Transverse colon (tissue), 4 donors: Measurements from ENCODE around the gene COPA. TPM values are rescaled to one million over a fixed set of nuclear protein-coding genes. Genes with fewer than 3 reads are reported as not detected.

Source experiments
- DNase-seq: peaks from one replicate; pipeline ENCODE4 v3.0.0-alpha.2; 2019
- H3K27ac ChIP-seq, 4 donors: fragments of 200-600 bp; sonication (generic); 2 replicates each; pipeline ENCODE4 v1.5.1; 2016 to 2018; ENCODE audit warnings: inconsistent platforms in 4 of 4
- H3K27me3 ChIP-seq: fragments of 200-600 bp; sonication (generic); 2 replicates; pipeline ENCODE4 v1.5.1; 2017; ENCODE audit warnings: inconsistent platforms
- H3K36me3 ChIP-seq, 4 donors: fragments of 200-600 bp; sonication (generic); 2 replicates each; pipeline ENCODE4 v1.5.1; 2017 to 2019; ENCODE audit warnings: inconsistent platforms in 4 of 4
- H3K4me1 ChIP-seq, 4 donors: fragments of 200-600 bp; sonication (generic); 2 replicates each; pipeline ENCODE4 v1.5.1; 2017 to 2020; ENCODE audit warnings: inconsistent platforms in 4 of 4
- H3K4me3 ChIP-seq, 4 donors: fragments of 200-600 bp; sonication (generic); 1 replicate in 1 of 4; 2 replicates in 3 of 4; pipeline versions ENCODE4 v1.5.1 to v1.6.1; 2017 to 2019; ENCODE audit warnings: inconsistent platforms in 4 of 4
- H3K9me3 ChIP-seq, 2 donors: fragments of 200-600 bp; sonication (generic); 2 replicates each; pipeline ENCODE4 v1.5.1; 2017 to 2019; ENCODE audit warnings: inconsistent platforms in 2 of 2
- CTCF ChIP-seq, 5 experiments: fragments of 200-600 bp in 3 of 5; fragments of 450-650 bp in 2 of 5; sonication (generic) in 3 of 5; IDR thresholded peaks; 1 replicate in 2 of 5; 2 replicates in 3 of 5; pipeline ENCODE4 v1.5.1; 2016 to 2017; ENCODE audit warnings: antibody characterized with exemption in 5 of 5, inconsistent platforms in 3 of 5, mild to moderate bottlenecking in 2 of 5, moderate library complexity in 1 of 5
- EP300 ChIP-seq: sonication (generic); formaldehyde crosslinking; IDR thresholded peaks from one replicate; pipeline ENCODE4 v1.6.1; 2017; ENCODE audit warnings: antibody characterized with exemption, low read depth
- POLR2A ChIP-seq: fragments of 450-650 bp; IDR thresholded peaks from one replicate; pipeline ENCODE4 v1.6.1; 2016; ENCODE audit warnings: antibody characterized with exemption, mild to moderate bottlenecking, moderate library complexity
- POLR2AphosphoS5 ChIP-seq, 3 donors: sonication (generic); formaldehyde crosslinking; IDR thresholded peaks; one replicate each; pipeline ENCODE4 v1.6.1; 2016; ENCODE audit warnings: antibody characterized with exemption in 3 of 3
- WGBS, 2 donors: methylation state at CpG; one replicate each; pipeline ENCODE4 v1.1.5; 2018; ENCODE audit warnings: low coverage in 1 of 2; 5-methylcytosine and 5-hydroxymethylcytosine counted together
- in situ Hi-C, 4 donors: fragments of 200-750 bp; cut with MboI; loops; one replicate each; pipeline versions ENCODE4 v1.15.0 to v1.15.1; 2017; ENCODE audit warnings: low sequenced_read_pairs in 3 of 4, low pct_ligation_motif_present in 1 of 4, low pct_unique_long_range_greater_than_20kb in 1 of 4
- intact Hi-C: fragments of 100-400 bp; cut with DNase I; formaldehyde crosslinking; loops from one replicate; pipeline ENCODE4 v1.15.1; 2023; ENCODE audit warnings: low total_unique reads
- small RNA-seq, 4 donors: library from RNA; depleted of rRNA; stranded (forward); fragments of <200 nt; gene quantifications; one replicate each; pipeline ENCODE3, GENCODE V24; 2016
- total RNA-seq, 4 donors: library from RNA; depleted of rRNA; stranded (reverse); fragments of >200 nt; gene quantifications; one replicate each; pipeline ENCODE4 v1.1.0, GENCODE V29; 2016

Gene COPA
- total RNA-seq, 4 donors from 2014 or later = 98.7 to 152 (median 119) TPM

GRCh38 chr1:160244209-160244608 lies 98.8 kb downstream of the COPA start:
- Histone ChIP-seq H3K36me3 (peaks cover 0 to 26% (median 10%) of the 10 kb centered on the region in 4 donors), H3K4me3 (no peak overlapping the region), H3K27me3 (no peaks in the 10 kb centered on the region), H3K4me1 (no peaks in the 10 kb centered on the region), H3K27ac (no peak overlapping the region), H3K9me3 (no peaks in the 10 kb centered on the region)
- DNase-seq = no peak
- in situ Hi-C loops = no loop called here
- WGBS, 2 donors = 75 to 94% methylated on average over 1 of the region's 1 CpG
- intact Hi-C loops = no loop called here
- TF ChIP-seq EP300 (no peak), POLR2AphosphoS5 (IDR thresholded peaks at IDR 0.05) (no peak), POLR2A (no peak), CTCF (IDR thresholded peaks at IDR 0.05) (no peak)

- Histone ChIP-seq H3K27ac (no peak overlapping the region), H3K4me3 (no peak overlapping the region), H3K4me1 (no peaks in the 10 kb centered on the region), H3K36me3 (peaks cover 0 to 28% (median 13%) of the 10 kb centered on the region in 4 donors), H3K27me3 (no peaks in the 10 kb centered on the region), H3K9me3 (no peaks in the 10 kb centered on the region)
- in situ Hi-C loops = no loop called here
- TF ChIP-seq CTCF (IDR thresholded peaks at IDR 0.05) (no peak), POLR2AphosphoS5 (IDR thresholded peaks at IDR 0.05) (no peak), EP300 (no peak), POLR2A (no peak)
- intact Hi-C loops = no loop called here
- no peak for DNase-seq
Observed at GRCh38 chr1:160243767-160244166, 99.3 kb downstream of the COPA start.

GRCh38 chr1:160239582-160240299 lies 103.3 kb downstream of the COPA start:
- no peak for DNase-seq
- intact Hi-C loops = no loop called here
- WGBS, 2 donors = 99 to 100% methylated on average over 3 to 24 of the region's 24 CpGs
- in situ Hi-C loops = no loop called here
- TF ChIP-seq CTCF (IDR thresholded peaks at IDR 0.05) (no peak), POLR2AphosphoS5 (IDR thresholded peaks at IDR 0.05) (no peak), EP300 (no peak), POLR2A (no peak)
- Histone ChIP-seq H3K9me3 (no peaks in the 10 kb centered on the region), H3K4me1 (no peaks in the 10 kb centered on the region), H3K36me3 (peaks cover 0 to 64% (median 35%) of the 10 kb centered on the region in 4 donors), H3K4me3 (no peak overlapping the region), H3K27ac (no peak overlapping the region), H3K27me3 (no peaks in the 10 kb centered on the region)

Small RNAs within 50 kb of the gene (small RNA-seq; reads per million reads assigned to genes)
- 0 reads per million in 4 donors for gene RF00019
- gene RNU4-42P = 0 to 0.18 (median 0) reads per million in 4 donors

Other genes starting within 250 kb of the COPA start
- 10 to 100 TPM; 35.9 to 89.0 (median 49.5) TPM for gene IGSF8, start 244.6 kb downstream of the COPA start, total RNA-seq
- gene ATP1A2, start 227.5 kb downstream of the COPA start, total RNA-seq = 10 to 100 TPM; 11.4 to 40.8 (median 23.1) TPM
- gene ATP1A4, start 191.6 kb downstream of the COPA start, total RNA-seq = under 1 TPM in 1 of 4 donors, not detected in 3; 0.20 TPM
- under 1 TPM in 2 of 4 donors, not detected in 2; 0.55 to 0.95 TPM for gene CASQ1, start 152.7 kb downstream of the COPA start, total RNA-seq
- gene PEA15, start 137.9 kb downstream of the COPA start, total RNA-seq = 10 to 100 TPM; 25.8 to 92.5 (median 27.3) TPM
- gene DCAF8, start 80.7 kb downstream of the COPA start, total RNA-seq = 100 to 1,000 TPM; 128 to 279 (median 137) TPM
- 10 to 100 TPM; 22.1 to 50.8 (median 32.8) TPM for gene PEX19, start 58.1 kb downstream of the COPA start, total RNA-seq
- 100 to 1,000 TPM in 1 of 4 donors, 10 to 100 TPM in 3; 30.6 to 101 (median 67.3) TPM for gene NCSTN, start 133 bp upstream of the COPA start, total RNA-seq
- gene NHLH1, start 23.8 kb upstream of the COPA start, total RNA-seq = not detected
- 1 to 10 TPM in 3 of 4 donors, under 1 TPM in 1; 0.20 to 3.7 (median 2.7) TPM for gene VANGL2, start 57.3 kb upstream of the COPA start, total RNA-seq
- 1 to 10 TPM in 2 of 4 donors, under 1 TPM in 1, not detected in 1; 0.60 to 6.7 (median 2.3) TPM for gene SLAMF6, start 180.0 kb upstream of the COPA start, total RNA-seq
- gene CD84, start 236.2 kb upstream of the COPA start, total RNA-seq = 1 to 10 TPM; 1.4 to 8.6 (median 5.8) TPM